Adrenal gland (tissue), 12 donors: ENCODE measurements around the gene POLR2H. TPM values are rescaled to one million over a fixed set of nuclear protein-coding genes. Genes with fewer than 3 reads are reported as not detected.

Experiments used
- DNase-seq, 7 donors: peaks; one replicate each; pipeline ENCODE4 v3.0.0-alpha.2; 2019 to 2020
- H3K27ac ChIP-seq, 5 donors: fragments of 200-600 bp; sonication (generic) in 4 of 5; 1 replicate in 3 of 5; 2 replicates in 2 of 5; pipeline versions ENCODE4 v1.5.1 to v1.8.0; 2016 to 2020; ENCODE audit warnings: mild to moderate bottlenecking in 1 of 5
- H3K27me3 ChIP-seq: fragments of 200-600 bp; 2 replicates; pipeline ENCODE4 v1.8.0; 2021
- H3K36me3 ChIP-seq, 2 donors: fragments of 200-600 bp; replicated peaks in 1 of 2; 1 replicate in 1 of 2; 2 replicates in 1 of 2; pipeline versions ENCODE4 v1.5.1 to v1.8.0; 2018 to 2022
- H3K4me1 ChIP-seq, 2 donors: fragments of 200-600 bp; replicated peaks in 1 of 2; 1 replicate in 1 of 2; 2 replicates in 1 of 2; pipeline versions ENCODE4 v1.5.1 to v1.8.0; 2018 to 2021
- H3K4me3 ChIP-seq, 4 donors: fragments of 200-600 bp; sonication (generic) in 3 of 4; one replicate each; pipeline ENCODE4 v1.5.1; 2016 to 2018
- H3K9me3 ChIP-seq, 3 donors: fragments of 200-600 bp; sonication (generic) in 1 of 3; replicated peaks in 1 of 3; 1 replicate in 2 of 3; 2 replicates in 1 of 3; pipeline versions ENCODE4 v1.5.1 to v1.8.0; 2016 to 2021
- CTCF ChIP-seq, 6 experiments: fragments of 450-650 bp in 4 of 6; fragments of 200-600 bp in 2 of 6; sonication (generic) in 1 of 6; IDR thresholded peaks; 1 replicate in 5 of 6; 2 replicates in 1 of 6; pipeline versions ENCODE4 v1.5.1 to v1.8.0; 2016 to 2021; ENCODE audit warnings: antibody characterized with exemption in 6 of 6, mild to moderate bottlenecking in 2 of 6, moderate library complexity in 1 of 6
- POLR2A ChIP-seq, 2 donors: fragments of 450-650 bp; IDR thresholded peaks; one replicate each; pipeline ENCODE4 v1.6.1; 2017; ENCODE audit warnings: antibody characterized with exemption in 2 of 2, mild to moderate bottlenecking in 2 of 2, moderate library complexity in 1 of 2
- whole genome bisulfite sequencing, 4 donors: extraction: QIAGEN DNeasy Blood & Tissue Kit in 2 of 4; methylation state at CpG; one replicate each; pipeline versions ENCODE4 v1.1.5 to v1.1.7; 2013 to 2017; 5-methylcytosine and 5-hydroxymethylcytosine counted together
- intact Hi-C, 2 donors: fragments of 100-400 bp; cut with DNase I; formaldehyde crosslinking; loops; one replicate each; pipeline versions ENCODE4 v1.14.1 to v1.15.0; 2022 to 2023
- polyA plus RNA-seq, 3 donors: library from polyadenylated mRNA; stranded (reverse); fragments of 200-250 nt in 2 of 3; fragments of 350-450 nt in 1 of 3; fragmentation: Illumina TruSeq in 1 of 3; extraction: RNeasy Lipid Tissue Mini Kit (QIAGEN cat#74804) in 1 of 3; gene quantifications; one replicate each; pipeline ENCODE4 v1.2.3, GENCODE V29; 2013 to 2014
- total RNA-seq, 9 donors: library from RNA; depleted of rRNA in 4 of 9; stranded (reverse); fragments of >200 nt in 4 of 9; fragments of 120-200 nt in 1 of 9; fragmentation: NEBNext Ultra II Directional in 1 of 9; extraction: Animal tissue kit (Norgen Biotek cat#: 25700) in 1 of 9; gene quantifications; one replicate each; pipeline versions ENCODE4 v1.1.0 to v1.2.4, GENCODE V29; 2013 to 2023
- donor health status: healthy with polysubstance abuse.
- donor health status: Bipolar disorder and iron deficiency.
- donor health status: DM: yes; HTN: yes; CAD: no.
- donor health status: DM: no; HTN: no; CAD: no.
- donor health status: DM: no; HTN: no; CAD: no.
- donor health status: DM: yes; HTN: yes; CAD: no.

POLR2H gene
- total and polyA plus RNA-seq, 12 donors, result 63.1 to 199 (median 77.7) TPM

GRCh38 chr3:184332370-184333090 is 29.0 kb upstream of the POLR2H start:
- intact Hi-C loops, result no loop called here
- Histone ChIP-seq H3K4me1 (peaks cover 12 to 29% of the 10 kb centered on the region in 2 donors), H3K4me3 (no peak overlapping the region), H3K36me3 (peaks cover 0 to 78% of the 10 kb centered on the region in 2 donors), H3K27me3 (no peaks in the 10 kb centered on the region), H3K27ac (peak overlapping the region in 2 of 5 donors; percentile 97 to 98), H3K9me3 (no peaks in the 10 kb centered on the region)
- 70 to 82% (median 75%) methylated on average over 10 of the region's 10 CpGs for WGBS, 4 donors
- TF ChIP-seq CTCF (IDR thresholded peaks at IDR 0.05) (no peak), POLR2A (IDR thresholded peaks at IDR 0.05) (no peak)
- DNase-seq, result no peak

- H3K36me3 ChIP-seq, result peaks cover 0 to 72% of the 10 kb centered on the region in 2 donors
- intact Hi-C loops, result no loop called here
- no peak for TF ChIP-seq POLR2A (IDR thresholded peaks at IDR 0.05)
- no peak for TF ChIP-seq CTCF (IDR thresholded peaks at IDR 0.05)
- peaks cover 13 to 35% of the 10 kb centered on the region in 2 donors for H3K4me1 ChIP-seq
- DNase-seq, result no peak
- no peaks in the 10 kb centered on the region for H3K27me3 ChIP-seq
- H3K9me3 ChIP-seq, result no peaks in the 10 kb centered on the region
- H3K4me3 ChIP-seq, result no peak overlapping the region
- H3K27ac ChIP-seq, result peak overlapping the region in 2 of 5 donors; percentile 97 to 98
- WGBS, 4 donors, result 78 to 83% (median 81%) methylated on average over 6 of the region's 6 CpGs
These were observed 28.3 kb upstream of the POLR2H start for GRCh38 chr3:184333190-184333589.

GRCh38 chr3:184333700-184334099 is 27.8 kb upstream of the POLR2H start:
- WGBS, 4 donors, result 75 to 80% (median 77%) methylated on average over 3 of the region's 3 CpGs
- peaks cover 0 to 67% of the 10 kb centered on the region in 2 donors for H3K36me3 ChIP-seq
- TF ChIP-seq CTCF (IDR thresholded peaks at IDR 0.05) (no peak), POLR2A (IDR thresholded peaks at IDR 0.05) (no peak)
- intact Hi-C loops, result no loop called here
- no peaks in the 10 kb centered on the region for H3K27me3 ChIP-seq
- no peaks in the 10 kb centered on the region for H3K9me3 ChIP-seq
- peak overlapping the region in 3 of 5 donors; percentile 11 to 98 (median 97) for H3K27ac ChIP-seq
- peaks cover 13 to 37% of the 10 kb centered on the region in 2 donors for H3K4me1 ChIP-seq
- no peak overlapping the region for H3K4me3 ChIP-seq
- no peak for DNase-seq

GRCh38 chr3:184334470-184335158 is 26.9 kb upstream of the POLR2H start:
- intact Hi-C loops, result no loop called here
- H3K27ac ChIP-seq, result peak overlapping the region; percentile 93 to 98 (median 94)

More at GRCh38 chr3:184334470-184335158, 26.9 kb upstream of the POLR2H start:
- H3K27me3 ChIP-seq, result no peaks in the 10 kb centered on the region
- peaks cover 13 to 37% of the 10 kb centered on the region in 2 donors for H3K4me1 ChIP-seq
- WGBS, 4 donors, result 64 to 73% (median 69%) methylated on average over 7 to 15 of the region's 15 CpGs
- no peak overlapping the region for H3K4me3 ChIP-seq
- no peak for TF ChIP-seq CTCF (IDR thresholded peaks at IDR 0.05)
- peak in 1 of 2 donors; percentile 20 for TF ChIP-seq POLR2A (IDR thresholded peaks at IDR 0.05)
- DNase-seq, result peak; percentile 54 to 81 (median 77)
- H3K36me3 ChIP-seq, result peaks cover 0 to 57% of the 10 kb centered on the region in 2 donors
- no peaks in the 10 kb centered on the region for H3K9me3 ChIP-seq
